Endothelial cell (in vitro differentiated cells): Measurements from ENCODE around the gene MYO7A. TPM values are rescaled to one million over a fixed set of nuclear protein-coding genes. Genes with fewer than 3 reads are reported as not detected.

ENCODE experiments used
- DNase-seq: peaks from one replicate; pipeline ENCODE4 v3.0.0; 2021; ENCODE audit warnings: low spot score
- H3K27ac Mint-ChIP-seq: one replicate; pipeline ENCODE4 v1.8.0; 2021; ENCODE audit warnings: mixed read lengths, inconsistent platforms; ENCODE audit not compliant: unreplicated experiment
- H3K27me3 Mint-ChIP-seq: one replicate; pipeline ENCODE4 v1.8.0; 2021; ENCODE audit warnings: mild to moderate bottlenecking, moderate library complexity, mixed read lengths, inconsistent platforms; ENCODE audit not compliant: unreplicated experiment
- H3K36me3 Mint-ChIP-seq: one replicate; pipeline ENCODE4 v1.8.0; 2021; ENCODE audit warnings: mild to moderate bottlenecking, low read depth, mixed read lengths, inconsistent platforms; ENCODE audit not compliant: unreplicated experiment
- H3K4me1 Mint-ChIP-seq: one replicate; pipeline ENCODE4 v1.8.0; 2021; ENCODE audit warnings: mild to moderate bottlenecking, mixed read lengths, inconsistent platforms; ENCODE audit not compliant: unreplicated experiment
- H3K4me3 Mint-ChIP-seq: one replicate; pipeline ENCODE4 v1.8.0; 2021; ENCODE audit warnings: mild to moderate bottlenecking, mixed read lengths, inconsistent platforms; ENCODE audit not compliant: unreplicated experiment
- H3K9me3 Mint-ChIP-seq: one replicate; pipeline ENCODE4 v1.8.0; 2021; ENCODE audit warnings: mixed read lengths, inconsistent platforms; ENCODE audit not compliant: unreplicated experiment
- total RNA-seq: library from RNA; stranded (reverse); fragmentation: NEBNext Ultra II Directional; extraction: Animal tissue kit (Norgen Biotek cat#: 25700); gene quantifications from one replicate; pipeline ENCODE4 v1.2.1, GENCODE V29; 2021; ENCODE audit not compliant: unreplicated experiment
- TF ChIP-seq, protein P1 (sequence below): fragments of 200-600 bp; sonication (generic); IDR thresholded peaks from one replicate; pipeline ENCODE4 v1.5.0; 2021; ENCODE audit warnings: antibody characterized with exemption; ENCODE audit not compliant: unreplicated experiment

The MYO7A gene
- total RNA-seq, 1 donor from 2014 or later: 18.3 TPM

DNA sequence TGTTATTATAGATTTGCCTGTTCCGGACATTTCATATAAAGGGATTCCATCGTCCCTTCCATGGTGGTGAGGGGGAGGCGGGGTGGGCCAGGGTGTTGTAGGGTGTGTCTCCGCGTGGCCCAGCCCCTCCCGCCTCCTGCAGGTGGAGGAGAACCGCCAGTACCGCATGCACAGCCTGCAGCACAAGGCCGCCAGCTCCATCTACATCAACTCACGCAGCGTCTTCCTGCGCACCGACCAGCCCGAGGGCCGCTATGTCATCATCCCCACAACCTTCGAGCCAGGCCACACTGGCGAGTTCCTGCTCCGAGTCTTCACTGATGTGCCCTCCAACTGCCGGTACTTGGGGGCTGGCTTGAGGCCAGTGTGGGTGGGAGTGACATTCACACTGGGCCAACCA is 7.5 kb upstream of the MYO7A start:
- no peaks in the 10 kb centered on the region for H3K4me1 Mint-ChIP-seq
- TF ChIP-seq, protein P1, sequence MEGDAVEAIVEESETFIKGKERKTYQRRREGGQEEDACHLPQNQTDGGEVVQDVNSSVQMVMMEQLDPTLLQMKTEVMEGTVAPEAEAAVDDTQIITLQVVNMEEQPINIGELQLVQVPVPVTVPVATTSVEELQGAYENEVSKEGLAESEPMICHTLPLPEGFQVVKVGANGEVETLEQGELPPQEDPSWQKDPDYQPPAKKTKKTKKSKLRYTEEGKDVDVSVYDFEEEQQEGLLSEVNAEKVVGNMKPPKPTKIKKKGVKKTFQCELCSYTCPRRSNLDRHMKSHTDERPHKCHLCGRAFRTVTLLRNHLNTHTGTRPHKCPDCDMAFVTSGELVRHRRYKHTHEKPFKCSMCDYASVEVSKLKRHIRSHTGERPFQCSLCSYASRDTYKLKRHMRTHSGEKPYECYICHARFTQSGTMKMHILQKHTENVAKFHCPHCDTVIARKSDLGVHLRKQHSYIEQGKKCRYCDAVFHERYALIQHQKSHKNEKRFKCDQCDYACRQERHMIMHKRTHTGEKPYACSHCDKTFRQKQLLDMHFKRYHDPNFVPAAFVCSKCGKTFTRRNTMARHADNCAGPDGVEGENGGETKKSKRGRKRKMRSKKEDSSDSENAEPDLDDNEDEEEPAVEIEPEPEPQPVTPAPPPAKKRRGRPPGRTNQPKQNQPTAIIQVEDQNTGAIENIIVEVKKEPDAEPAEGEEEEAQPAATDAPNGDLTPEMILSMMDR: no peak
- H3K27ac Mint-ChIP-seq: no peak overlapping the region
- H3K9me3 Mint-ChIP-seq: no peaks in the 10 kb centered on the region
- peaks cover 16% of the 10 kb centered on the region for H3K36me3 Mint-ChIP-seq
- peaks cover 7% of the 10 kb centered on the region for H3K27me3 Mint-ChIP-seq
- no peak for DNase-seq
- H3K4me3 Mint-ChIP-seq: no peak overlapping the region

DNA sequence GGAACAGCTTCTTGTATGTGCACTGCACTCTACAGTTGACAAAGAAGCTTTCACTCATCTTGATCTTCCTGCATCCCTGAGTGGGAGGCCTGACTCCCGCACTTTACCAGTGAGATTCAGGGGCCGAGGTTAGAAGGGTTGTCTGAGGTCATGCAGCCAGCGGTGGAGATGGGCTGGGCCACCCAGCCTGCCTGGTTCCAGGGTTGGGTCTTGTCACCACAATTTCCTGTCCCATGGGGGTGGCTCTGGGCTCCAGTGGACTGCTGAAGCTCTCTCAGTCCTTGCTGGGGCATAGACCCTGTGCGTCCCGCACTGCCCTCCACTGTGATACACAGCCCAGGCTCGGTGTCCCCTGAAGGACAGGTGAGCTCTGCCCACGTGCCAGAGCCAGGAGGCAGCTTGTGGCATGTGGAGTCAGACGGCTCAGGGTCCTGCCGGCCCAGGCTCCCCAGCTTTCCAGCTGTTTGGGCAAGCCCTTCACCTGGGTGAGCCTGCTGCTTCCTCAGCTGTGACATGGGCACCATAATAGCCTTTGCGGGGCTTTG is 6.9 kb upstream of the MYO7A start:
- Mint-ChIP-seq H3K9me3 (no peaks in the 10 kb centered on the region), H3K27me3 (peaks cover 7% of the 10 kb centered on the region), H3K27ac (no peak overlapping the region)

DNA sequence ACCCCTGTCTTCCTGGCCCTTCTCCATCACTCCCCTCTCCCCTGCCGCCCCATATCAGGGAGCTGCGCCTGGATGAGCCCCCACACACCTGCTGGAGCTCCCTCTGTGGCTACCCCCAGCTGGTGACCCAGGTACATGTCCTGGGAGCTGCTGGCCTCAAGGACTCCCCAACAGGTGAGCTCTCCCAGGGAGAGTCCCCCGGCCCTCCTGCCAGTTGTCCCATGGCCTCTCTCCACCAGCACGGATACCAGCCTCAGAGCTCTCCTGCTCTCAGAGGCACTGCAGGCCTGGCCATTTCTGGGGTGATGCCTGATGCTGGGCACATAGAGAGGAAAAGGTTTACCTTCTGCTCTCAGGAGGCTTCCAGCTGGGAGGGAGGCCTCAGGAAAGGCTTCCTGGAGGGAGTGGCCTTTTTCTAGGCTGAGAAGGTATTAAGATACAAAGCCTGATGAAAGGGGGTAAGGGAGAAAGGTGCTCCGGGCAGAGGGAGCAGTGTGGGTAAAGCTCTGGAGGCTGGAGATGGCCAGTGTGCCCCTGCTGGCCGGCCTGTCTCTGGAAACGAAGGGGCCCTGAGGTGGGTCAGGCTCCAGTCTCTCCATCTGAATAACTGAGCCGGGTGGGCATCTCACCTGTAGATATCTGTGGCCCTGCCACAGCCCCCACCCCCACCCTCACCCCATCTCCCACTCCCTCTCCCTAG is 6.0 kb upstream of the MYO7A start:
- no peaks in the 10 kb centered on the region for H3K4me1 Mint-ChIP-seq
- no peak for DNase-seq
- no peaks in the 10 kb centered on the region for H3K9me3 Mint-ChIP-seq
- no peak overlapping the region for H3K27ac Mint-ChIP-seq
- no peak overlapping the region for H3K4me3 Mint-ChIP-seq
- TF ChIP-seq, protein P1: no peak
- H3K36me3 Mint-ChIP-seq: peaks cover 16% of the 10 kb centered on the region
- peaks cover 7% of the 10 kb centered on the region for H3K27me3 Mint-ChIP-seq

More for the DNA sequence above, 6.9 kb upstream of the MYO7A start:
- Mint-ChIP-seq H3K4me3 (no peak overlapping the region), H3K36me3 (peaks cover 16% of the 10 kb centered on the region), H3K4me1 (no peaks in the 10 kb centered on the region)
- no peak for DNase-seq
- TF ChIP-seq, protein P1: no peak

DNA sequence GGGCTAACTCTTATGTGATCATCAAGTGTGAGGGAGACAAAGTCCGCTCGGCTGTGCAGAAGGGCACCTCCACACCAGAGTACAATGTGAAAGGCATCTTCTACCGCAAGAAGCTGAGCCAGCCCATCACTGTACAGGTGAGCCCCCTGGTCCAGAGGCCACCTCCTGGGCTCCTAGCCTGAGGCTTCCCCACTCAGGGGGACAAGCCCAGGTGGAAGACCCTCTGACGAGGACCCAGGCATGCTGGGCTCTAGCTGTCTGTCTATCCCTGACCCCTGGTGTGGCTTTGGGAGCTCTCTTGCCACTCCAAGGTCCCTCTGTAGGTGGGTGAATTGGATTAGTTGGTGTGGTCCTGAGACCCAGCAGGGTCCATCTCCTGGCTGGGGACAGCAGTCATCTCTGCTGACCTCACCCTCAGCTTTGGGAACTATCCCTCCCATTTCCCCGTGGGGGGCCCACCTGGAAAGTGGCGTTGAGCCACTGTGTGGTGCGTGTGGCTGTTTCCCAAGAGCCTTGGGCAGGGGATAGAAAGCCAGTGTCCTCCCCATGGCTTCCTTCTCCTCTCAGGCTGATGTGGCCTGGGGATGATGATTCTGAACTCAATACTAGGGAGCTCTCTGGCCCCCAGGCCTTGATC is 5.4 kb upstream of the MYO7A start:
- peaks cover 7% of the 10 kb centered on the region for H3K27me3 Mint-ChIP-seq
- peaks cover 3% of the 10 kb centered on the region for H3K4me1 Mint-ChIP-seq
- TF ChIP-seq, protein P1: no peak
- H3K9me3 Mint-ChIP-seq: no peaks in the 10 kb centered on the region
- no peak for DNase-seq
- H3K36me3 Mint-ChIP-seq: peaks cover 16% of the 10 kb centered on the region
- no peak overlapping the region for H3K27ac Mint-ChIP-seq
- H3K4me3 Mint-ChIP-seq: no peak overlapping the region

DNA sequence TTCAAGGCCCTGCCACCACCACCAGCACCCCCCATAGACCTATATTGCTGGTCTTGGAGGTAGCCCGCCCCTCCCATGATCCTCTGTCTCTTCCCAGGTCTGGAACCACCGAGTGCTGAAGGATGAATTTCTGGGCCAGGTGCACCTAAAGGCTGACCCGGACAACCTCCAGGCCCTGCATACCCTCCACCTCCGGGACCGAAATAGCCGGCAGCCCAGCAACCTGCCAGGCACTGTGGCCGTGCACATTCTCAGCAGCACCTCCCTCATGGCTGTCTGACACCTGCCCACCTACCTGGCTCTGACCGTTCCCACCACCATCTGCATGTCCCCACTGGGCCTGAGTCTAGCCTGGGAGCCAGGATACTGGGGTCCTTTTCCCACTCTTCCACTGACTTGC is 4.5 kb upstream of the MYO7A start:
- DNase-seq: no peak
- TF ChIP-seq, protein P1: no peak
- Mint-ChIP-seq H3K9me3 (no peaks in the 10 kb centered on the region), H3K27ac (no peak overlapping the region), H3K27me3 (peaks cover 7% of the 10 kb centered on the region), H3K4me1 (peaks cover 8% of the 10 kb centered on the region), H3K36me3 (peaks cover 16% of the 10 kb centered on the region), H3K4me3 (no peak overlapping the region)
